Stimulated activated CD4-positive, alpha-beta T cell treated with anti-CD3 and anti-CD28 coated beads, TNF-alpha, amount 100 ng/mL, for 1 hour (primary cell): ENCODE results near the gene PDC.
"Not testable (repeated sequence)": the region's sequence is repeated elsewhere in the genome, so short reads cannot be mapped to it uniquely, and the experiment has no call there.

Source experiments
- DNase-seq, 3 donors: peaks; one replicate each; pipeline ENCODE4 v3.0.0-alpha.2; 2020; ENCODE audit warnings: low read depth in 3 of 3, low spot score in 1 of 3

Gene PDC

DNA sequence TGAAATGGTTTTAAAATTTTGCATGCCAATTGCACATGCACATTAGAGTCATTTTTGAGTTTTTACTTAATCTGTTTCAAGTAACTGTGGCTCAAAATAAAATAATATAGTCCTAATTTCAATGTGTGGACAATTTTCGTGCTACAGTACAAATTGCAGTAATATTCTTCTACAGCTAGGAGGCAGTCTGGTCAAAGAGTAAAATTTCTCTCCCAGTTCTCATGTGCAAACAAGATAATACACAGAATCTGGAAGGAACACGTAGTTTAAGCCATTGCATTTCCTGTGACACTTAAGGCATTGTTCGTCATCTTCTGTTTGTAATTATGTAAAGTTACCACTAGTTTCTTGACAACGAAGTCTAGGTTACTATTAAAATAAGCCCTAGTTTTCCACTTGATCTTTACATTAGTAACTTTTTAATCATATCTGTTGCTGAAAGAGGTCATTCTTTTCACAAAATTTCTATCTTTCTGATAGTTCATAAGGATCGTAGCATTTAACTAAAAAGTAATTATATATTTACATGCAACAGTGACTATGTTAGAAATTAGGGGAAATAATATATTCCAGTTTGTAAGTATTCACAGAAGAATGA lies 56.4 kb downstream of the PDC start:
- DNase-seq = no peak

DNA sequence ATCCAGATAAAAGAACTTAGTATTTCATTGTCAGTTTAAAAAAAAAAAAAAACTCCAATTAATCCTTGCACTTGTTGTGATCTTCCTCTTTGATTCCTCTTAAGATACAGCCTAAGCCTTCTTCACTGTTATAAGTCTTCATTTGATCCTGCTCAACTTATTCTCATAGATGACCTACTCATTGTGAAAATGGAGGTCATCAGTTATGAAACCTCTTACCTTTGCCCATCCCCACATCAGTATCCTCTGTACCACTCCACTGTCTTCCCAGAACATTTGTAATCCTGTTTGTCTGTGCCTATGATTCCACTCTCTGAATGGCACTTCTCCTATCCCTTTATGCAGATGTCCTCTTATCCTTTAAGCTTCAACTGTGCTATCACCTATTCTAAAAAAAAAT lies 57.3 kb downstream of the PDC start:
- DNase-seq = no peak

DNA sequence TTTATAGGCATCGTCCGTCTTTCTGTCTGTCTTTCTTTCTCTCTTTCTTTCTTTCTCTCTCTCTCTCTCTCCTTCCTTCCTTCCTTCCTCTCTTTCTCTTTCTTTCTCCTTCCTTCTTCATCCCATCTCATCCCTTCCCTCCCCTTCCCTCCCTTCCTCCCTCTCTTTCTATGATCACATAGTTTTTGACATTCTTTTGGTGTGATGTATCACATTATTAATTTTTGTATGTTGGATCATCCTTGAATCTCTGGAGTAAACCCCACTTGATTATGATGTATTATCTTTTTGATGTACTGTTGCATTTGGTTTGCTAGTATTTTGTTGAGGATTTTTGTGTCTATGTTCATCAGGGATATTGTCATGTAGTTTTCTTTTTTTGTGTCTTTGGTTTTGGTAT lies 59.5 kb downstream of the PDC start:
- DNase-seq = not testable (repeated sequence)
